Peyer's patch (tissue), 4 donors: ENCODE measurements around the gene AGAP1.

ENCODE experiments used
- CTCF ChIP-seq, 6 experiments: fragments of 450-650 bp in 4 of 6; fragments of 200-600 bp in 2 of 6; sonication (generic) in 1 of 6; IDR thresholded peaks; one replicate each; pipeline ENCODE4 v1.5.1; 2017 to 2019; ENCODE audit warnings: antibody characterized with exemption in 6 of 6, mild to moderate bottlenecking in 3 of 6, moderate library complexity in 1 of 6
- POLR2A ChIP-seq, 2 donors: fragments of 450-650 bp; IDR thresholded peaks; one replicate each; pipeline ENCODE4 v1.5.1; 2017; ENCODE audit warnings: antibody characterized with exemption in 2 of 2, mild to moderate bottlenecking in 2 of 2, moderate library complexity in 2 of 2

DNA sequence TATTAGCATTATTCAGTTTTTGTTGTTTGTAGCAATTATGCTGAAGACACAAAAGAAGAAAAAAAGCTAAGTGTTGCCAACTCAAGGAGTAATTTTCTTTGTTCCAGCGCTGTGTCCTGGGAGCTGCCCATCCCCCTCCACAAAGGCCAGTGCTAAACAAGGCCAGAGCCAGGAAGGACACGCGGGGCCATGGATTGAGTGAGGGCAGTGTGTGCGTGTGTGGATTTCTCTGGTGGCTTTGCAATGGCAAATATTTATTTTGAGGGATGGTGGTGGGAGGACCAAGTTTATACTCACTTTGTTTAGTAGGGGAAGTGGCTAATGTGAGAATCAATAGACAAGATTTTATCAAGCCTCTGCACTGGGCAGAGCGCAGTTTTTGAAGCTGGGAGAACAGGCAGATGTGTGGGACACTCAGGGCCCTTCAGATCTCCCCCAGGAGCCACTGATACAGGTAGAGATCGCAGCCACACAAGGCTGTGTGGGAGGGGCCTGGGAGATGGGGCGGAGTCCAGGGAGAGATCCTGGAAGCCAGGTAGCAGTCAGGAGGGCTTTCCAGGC lies 11.4 kb downstream of the AGAP1 start:
- TF ChIP-seq CTCF (IDR thresholded peaks at IDR 0.05): no peak
- TF ChIP-seq POLR2A (IDR thresholded peaks at IDR 0.05): no peak
